ENCODE measurements around the gene RNF130.

RNF130 gene

DNA sequence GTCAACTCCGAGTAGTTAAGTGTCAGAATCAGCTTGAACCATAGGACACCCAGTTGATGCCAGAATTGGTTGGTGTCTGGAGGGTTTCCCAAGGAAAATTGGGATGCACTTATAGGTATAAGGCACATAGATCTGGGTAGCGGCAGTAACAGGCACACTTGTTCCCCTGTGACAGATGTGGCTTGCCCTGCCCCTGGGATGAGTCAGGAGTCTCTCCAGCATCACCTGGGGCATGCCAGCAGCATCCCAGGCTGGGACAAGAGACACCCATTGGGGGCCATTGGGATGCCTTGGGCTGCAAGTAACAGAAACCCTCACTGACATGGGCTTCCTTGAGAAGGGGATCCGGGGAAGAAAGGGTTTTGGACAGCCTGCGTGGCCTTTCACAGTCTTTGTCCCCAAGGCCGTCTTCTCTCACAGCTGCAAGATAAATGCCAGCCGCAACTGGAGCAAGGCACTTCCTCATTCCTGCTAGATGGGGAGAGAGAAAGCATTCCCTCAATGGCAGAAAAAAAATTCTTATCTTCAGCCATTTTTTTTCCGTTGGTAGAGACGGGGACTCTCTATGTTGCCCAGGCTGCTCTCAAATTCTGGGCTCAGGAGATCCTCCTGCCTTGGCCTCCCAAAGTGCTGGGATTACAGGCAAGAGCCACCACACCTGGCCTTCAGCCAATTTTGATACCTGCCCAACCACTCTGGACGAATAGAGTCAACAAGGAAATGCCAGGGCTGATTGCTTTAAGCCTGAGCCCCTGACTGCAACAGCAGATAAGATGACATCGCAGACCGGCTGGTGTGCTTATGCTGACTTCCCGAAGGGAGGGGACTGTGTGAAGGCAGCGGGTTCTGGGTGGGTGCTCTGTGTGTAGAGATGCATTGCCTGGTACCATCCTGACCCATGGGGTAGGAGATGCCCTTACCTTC is 13.3 kb upstream of the RNF130 start:
- no peak for DNase-seq

DNA sequence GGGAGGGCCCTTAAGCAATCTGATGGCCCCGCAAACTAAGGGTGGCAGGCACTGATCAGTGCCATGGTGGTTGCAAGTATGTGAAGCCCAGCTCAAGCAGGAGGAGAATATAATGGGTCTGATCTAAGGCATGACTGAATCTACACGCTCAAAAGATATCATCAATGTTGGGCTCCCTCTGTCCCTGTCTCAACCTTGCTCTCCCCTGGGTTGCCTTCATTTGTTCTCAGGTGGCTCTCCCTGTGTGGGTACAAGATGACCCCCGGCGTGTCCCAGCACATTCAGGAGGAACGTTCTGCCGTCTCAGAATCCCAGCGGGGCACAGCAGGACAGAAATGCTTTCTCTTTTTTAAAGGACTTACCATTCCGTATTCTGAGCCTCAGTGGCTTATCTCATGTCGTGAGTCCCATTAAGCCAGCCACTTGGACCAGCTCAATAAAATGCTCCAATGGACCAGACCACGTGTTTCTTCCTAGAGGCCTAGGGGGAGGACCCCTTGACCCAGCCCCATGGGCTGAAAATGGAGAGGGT is 12.0 kb upstream of the RNF130 start:
- DNase-seq = no peak

DNA sequence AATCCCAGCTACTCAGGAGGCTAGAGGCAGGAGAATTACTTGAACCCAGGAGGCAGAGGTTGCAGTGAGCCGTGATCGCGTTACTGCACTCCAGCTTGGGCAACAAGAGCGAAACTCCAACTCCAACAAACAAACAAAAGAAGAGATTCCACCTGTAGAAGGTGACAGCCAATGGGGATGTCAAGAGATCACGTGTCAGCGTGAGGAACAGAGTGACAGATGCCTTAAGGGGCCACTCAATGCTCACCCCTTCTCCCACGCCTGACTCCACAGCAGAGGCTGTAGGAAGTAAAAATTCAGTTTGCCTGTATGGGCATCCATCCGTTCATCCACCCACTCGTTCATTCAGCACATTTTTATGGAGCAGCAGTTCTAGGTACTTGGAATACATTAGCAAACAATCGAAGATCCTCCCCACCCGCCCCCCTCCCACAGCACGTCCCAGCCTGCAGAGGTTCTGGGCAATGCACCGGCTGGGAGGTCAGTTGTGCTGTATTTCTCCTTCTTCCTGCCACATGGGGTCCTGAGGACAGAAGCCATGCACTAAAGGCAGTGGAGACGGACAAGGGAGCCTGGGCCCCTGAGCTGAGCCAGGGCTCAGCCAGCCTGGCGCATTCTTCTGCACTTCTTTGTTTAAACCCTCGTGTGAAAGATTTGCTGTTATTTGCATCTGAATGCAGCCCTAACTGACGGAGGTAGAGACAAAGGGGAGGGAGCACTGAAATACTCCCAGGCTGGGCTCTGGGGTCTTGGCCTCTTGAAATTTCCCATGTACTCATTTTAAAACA is 11.3 kb upstream of the RNF130 start:
- DNase-seq = no peak

DNA sequence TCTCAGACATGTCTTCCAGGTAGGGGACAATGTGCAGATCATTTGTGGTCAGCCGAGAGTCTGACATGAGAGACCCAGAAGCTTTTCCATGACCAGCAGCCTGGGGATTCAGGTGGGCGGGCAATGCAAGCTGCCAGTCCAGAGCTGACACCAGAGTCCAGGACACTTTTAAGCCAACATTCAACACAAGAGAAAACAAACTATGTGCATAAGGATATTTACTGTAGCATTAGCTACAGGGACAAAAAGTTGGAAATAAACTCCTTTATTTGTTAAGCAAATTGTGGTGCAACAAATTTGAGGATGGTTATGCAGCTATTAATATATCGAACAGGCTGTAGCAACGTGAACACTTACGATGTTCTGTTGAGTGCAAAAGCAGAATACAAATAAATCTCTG is 9.9 kb upstream of the RNF130 start:
- DNase-seq = no peak

DNA sequence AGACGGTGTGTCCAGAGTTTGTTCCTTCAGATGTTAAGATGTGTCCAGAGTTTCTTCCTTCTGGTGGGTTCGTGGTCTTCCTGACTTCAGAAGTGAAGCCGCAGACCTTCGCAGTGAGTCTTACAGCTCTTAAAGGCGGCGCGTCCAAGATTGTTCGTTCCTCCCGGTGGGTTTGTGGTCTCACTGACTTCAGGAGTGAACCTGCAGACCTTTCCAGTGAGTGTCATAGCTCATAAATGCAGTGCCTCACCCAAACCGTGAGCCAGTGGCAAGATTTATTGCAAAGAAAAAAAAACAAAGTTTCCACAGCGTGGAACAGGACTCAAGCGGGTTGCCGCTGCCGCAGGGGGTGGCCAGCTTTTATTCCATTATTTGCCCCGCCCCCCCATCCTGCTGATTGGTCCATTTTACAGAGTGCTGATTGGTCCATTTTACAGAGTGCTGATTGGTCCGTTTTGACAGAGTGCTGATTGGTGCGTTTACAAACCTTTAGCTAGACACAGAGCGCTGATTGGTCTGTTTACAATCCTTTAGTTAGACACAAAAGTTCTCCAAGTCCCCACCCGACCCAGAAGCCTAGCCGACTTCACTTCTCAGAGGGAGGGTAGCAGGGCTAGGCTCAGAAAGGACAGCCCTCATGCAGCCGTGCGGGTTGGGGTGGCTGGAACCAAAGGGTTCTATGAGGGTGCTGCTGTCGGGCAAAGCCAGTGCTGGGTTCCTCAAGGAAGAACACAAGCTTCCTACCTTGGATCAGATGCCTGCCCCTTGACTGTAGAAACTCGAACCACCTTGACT is 9.1 kb upstream of the RNF130 start:
- DNase-seq = no peak

DNA sequence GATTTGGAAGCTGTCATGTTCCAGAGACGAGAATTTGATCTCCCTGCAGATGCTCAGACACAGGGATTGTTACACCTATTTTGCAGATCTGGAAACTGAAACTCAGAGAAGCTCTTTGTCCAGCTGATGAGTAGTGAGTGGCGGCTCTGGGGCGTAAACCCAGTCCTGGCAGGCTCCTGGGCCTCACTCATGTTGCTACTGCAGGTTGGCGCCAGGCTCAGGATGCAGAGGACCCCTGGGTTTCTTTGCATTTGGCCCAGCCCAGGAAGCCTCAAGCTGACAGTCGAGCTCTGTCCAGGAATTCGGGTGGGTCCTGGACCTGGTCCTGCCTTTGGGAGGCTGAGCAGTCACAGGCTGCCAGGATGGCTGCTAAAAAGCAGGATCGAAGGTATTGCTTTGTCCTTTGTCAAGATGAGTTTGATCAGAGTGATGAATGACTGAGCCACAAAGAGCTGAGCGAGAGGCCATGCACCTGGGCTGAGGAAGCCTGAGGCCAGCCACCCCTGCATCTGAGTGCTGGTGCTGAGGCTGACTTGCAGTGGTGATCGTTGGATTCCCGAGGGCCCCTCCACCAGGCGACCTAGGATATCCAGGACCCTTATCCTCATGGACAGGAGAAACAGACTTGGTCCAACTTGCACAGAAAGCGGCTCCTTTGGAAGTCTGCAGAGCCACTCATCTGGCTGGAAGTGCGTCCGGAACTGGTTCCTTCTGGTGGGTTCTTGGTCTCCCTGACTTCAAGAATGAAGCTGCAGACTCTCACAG is 8.3 kb upstream of the RNF130 start:
- DNase-seq = no peak

DNA sequence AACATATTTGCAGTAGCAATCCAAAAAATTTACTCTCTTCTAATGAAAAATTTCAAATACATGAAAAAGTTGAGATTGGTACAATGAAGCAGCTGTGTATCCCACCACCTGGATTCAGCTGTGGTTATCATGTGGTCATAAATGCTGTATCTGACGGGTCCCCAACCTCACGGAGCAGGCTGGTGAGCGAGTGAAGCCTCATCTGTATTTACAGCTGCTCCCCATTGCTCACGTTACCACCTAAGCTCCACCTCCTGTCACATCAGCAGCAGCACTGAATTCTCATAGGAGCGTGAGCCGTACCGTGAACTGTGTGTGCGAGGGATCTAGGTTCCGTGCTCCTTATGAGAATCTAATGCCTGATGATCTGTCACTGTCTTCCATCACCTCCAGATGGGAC is 6.8 kb upstream of the RNF130 start:
- no peak for DNase-seq

DNA sequence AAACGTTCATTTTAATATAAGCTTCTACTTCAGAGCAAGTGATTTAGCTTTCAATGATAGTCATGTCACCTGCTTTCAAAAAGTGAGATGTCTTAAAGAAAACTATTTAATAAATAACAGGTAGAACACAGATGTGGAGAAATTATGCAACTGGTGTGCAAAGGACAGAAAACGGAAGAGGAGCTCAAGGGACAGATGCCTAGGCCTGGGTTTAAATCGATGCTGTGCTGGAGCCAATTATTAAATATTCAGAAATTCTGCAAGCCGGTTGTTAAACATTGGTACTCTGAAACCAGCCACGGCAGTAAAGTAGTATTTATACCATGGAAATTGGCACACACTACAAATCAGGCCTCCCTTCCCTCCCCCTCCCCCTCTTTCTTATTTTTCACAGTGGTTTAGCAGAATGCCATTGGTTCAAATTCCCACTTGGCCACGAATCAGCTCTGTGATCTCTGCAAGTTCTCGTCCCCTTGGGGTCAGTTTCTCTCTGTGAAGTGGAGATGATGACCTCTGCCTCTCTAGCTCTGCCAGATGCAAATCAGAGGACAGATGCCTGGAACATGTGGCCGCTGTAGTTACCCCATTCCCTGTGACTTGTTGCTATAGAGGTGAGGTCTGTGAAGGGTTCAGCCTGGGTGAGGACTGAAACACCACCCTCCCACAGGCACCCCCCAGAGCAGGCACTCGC is 6.2 kb upstream of the RNF130 start:
- DNase-seq = no peak

DNA sequence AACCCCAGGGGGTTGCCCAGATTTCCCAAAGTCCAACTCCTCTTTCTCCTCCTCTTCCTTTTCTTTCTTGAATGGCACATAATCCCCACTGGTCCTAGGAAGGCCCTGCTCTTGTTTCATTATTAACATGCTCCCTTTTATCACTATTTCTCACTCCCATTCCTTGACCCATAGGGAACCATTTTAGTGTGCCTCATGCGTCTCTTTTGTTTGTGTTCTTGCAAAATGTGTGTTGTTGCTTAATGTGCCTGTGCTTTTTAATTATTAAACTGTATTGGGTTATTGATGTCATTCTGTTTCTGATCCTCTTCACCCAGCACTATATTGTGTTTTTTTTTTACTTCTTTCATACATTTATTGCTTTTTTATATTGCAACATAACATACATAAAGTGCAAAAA is 4.1 kb upstream of the RNF130 start:
- DNase-seq = no peak

DNA sequence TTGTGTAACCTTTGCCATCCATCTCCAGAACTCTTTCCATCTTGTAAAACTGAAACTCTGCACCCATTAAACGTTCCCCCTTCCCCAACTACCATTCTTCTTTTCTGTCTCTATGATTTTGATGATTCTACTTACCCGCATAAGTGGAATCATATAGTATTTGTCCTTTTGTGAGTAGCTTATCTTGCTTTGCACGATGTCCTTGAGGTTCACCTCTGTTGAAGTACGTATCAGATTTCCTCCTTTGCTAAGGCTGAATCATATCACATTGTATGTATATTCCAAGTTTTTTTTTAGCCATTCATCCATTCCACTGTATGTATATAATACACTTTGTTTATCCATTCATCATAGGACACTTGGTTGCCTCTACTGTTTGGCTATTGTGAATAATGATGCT is 2.9 kb upstream of the RNF130 start:
- DNase-seq = no peak

DNA sequence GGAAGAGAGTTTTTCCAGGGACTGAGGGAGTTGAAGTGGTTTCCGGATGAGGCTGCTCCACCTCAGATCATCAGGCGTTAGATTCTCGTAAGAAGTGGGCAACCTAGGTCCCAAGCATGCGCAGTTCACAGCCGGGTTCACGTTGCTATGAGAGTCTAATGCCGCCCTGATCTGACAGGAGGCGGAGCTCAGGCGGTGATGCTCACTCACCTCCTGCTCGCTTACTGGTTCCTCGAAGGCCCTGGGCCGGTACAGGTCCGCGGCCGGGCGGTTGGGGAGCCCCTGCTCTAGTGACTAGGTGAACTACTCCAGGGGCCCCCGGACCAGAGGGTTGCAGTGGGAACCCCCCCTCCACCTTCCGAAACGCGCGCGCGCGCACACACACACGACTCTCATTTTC is 997 bp upstream of the RNF130 start:
- no peak for DNase-seq

DNA sequence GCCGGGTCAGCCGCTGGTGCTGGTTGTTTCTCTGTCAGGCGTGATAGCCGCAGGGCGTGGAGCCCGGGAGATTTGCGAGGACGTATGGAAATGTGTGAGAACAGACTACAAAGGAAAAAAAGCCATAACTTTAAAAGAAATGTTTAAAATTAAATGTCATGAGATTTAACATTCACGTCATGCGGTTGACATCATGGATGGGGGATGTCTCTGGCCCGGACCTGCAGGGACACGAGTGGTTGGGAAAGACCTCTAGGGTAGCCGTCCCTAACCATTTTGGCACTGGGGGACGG is 643 bp upstream of the RNF130 start:
- DNase-seq = no peak

DNA sequence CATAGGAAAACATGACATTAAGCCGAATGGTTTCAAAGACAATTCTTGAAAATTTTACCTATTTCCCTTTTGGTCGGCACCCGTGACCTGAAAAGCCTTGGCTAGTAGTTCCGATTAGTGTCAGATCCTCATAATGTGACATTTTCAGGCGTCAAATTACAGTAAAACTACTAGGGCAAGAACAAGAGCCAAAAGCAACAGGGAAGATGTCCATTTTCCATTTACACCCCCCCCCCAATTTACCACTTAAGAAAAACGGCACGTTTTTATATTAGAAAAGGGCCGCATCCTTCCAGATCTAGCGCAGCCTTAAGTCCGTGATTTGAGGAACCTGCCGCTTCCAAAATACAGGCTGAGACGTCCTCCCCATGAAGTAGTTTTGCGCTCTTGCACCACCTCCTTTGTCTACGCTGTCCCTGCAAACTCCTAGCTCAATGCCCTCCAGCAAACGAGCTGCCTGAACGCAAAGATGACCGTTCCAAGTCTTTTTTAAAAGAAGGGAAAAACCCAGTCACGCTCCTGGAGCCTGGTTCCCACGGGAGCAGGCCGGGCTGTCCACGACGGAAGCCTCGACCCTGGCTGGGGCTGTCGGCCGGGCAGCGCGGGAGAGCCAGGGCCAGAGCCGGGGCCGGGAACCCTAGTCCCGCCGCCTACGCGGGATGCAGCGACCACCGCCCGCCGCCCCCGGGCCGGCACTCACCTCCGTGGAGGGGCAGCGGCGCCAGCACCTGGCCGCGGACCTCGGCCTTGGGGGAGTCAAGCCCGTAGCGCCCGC is 616 bp downstream of the RNF130 start:
- DNase-seq = peak; percentile 31

DNA sequence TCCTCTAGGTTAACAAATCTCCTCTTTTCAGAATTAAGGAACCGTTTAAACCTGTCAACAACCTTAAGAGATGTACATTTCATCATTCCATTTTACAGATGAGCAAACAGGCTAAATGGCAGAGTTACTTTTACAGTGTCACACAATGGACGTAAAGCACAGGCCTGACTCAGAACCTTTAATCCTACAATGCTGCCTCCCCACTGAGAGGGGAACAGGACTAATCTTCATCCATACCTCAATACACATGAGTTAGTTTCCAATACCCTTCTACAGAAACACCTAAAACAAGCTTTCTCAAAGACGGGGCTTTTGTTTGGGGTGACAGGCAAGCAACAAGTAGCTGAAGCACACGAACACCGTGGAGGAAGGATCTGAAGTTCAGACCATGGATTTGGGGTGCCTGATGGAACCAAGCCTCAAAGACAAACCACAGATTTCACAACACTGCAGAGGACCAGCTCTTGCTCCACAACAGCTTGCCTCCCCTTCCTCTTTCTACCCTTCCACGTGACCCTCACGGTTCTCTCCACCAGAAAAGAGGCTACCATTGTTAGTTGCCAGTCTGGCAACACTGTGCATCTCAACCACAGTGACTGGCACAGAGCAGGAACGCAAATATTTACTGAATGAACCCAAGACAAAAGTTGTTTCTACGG is 1.8 kb downstream of the RNF130 start:
- DNase-seq = peak; percentile 27

DNA sequence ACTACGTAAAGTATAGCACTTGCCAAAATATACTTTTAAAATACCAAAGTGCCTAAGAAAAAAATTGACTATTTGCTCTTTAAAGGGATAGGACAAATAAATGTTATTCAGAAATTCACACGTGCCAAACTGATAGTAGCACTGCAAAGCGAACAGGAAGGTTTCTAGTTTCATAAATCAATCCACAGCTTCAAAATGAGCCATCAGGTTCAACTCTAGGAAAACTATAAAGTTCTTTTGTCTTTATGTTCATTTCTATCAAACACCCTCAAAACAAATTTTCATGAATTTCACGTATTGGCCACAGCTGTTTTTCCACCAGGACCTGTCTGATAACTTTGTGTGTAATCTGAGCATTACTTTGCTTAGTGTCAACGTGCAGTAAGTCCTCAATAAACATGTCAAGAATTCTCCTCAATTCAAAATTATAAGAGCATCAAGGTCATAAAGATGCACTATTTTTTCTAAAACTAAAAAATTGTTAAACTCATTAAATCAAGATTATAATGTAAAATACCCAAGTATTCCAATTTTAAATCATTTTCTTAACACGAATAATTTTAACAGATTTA is 3.0 kb downstream of the RNF130 start:
- DNase-seq = no peak

DNA sequence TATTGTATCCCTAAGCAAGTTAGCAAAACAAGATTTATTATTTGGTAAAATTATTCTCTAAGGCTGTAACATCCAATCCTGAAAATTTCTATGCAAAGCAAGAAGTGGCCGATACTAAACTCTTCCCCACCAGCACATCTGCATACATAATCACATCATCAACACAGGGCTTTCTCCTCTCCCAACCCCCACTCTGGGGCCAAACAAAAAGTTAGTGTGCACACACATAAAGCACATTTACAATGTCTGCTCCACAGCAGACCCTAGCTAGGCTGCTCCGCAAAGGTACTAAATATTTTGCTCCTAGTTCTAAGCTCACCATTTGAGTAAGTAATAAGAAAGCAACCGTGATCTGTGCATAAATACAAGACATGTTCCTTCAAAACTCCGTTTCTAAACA is 3.6 kb downstream of the RNF130 start:
- no peak for DNase-seq

DNA sequence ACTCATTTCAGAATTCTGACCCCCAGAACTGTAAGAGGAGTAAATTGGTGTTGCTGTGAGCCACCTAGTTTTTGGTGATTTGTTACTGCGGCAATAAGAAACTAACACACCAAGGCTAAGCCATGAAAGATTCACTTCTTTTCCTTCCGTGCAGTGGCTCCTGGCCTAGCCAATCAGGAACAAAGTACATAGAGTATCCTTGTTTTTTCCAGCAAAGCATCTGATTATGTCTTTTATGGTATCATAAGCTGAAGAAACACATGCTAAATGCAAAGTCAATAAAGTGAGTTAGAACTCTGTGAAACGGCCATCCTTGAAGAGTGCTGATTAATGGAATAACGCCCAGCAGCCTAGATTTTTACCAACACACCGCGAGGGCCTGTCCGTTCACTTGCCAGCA is 11.4 kb downstream of the RNF130 start:
- no peak for DNase-seq

DNA sequence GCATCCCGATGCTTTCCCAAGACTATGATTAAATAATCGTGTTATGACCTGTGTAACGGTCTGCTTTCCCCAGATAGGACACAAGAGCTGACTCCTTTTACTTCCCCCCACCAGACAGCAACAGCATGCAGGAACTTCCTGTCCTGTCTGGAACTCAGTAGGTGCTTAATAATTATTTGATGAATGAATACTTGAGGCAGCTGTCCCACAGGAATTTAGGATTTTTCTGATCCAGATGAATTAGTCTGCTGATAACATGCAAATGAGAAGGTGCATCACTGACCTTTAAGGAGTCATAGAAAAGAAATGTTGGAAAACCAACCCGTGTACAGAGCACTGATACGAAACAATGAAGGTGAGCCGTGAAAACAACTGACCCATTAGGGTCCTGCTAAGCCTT is 12.2 kb downstream of the RNF130 start:
- DNase-seq = no peak

DNA sequence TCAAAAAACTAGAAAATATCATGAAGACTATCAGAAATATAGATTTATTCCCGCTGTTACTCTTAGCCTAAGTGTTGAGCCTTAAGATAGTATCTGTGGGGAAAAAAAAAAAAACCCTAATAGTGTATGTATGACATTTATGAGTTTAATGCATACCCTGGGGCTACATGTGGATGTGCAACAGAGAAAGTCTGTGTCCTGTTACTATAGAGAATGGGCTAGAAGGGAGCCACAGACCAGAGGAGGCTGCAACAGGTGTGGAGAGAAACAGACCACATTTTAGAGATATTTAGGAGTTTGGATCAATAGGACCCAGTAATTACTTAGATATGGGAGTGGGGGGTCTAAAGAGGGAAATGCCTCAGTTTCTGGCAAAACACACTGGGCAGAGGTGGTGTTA is 15.4 kb downstream of the RNF130 start:
- no peak for DNase-seq

DNA sequence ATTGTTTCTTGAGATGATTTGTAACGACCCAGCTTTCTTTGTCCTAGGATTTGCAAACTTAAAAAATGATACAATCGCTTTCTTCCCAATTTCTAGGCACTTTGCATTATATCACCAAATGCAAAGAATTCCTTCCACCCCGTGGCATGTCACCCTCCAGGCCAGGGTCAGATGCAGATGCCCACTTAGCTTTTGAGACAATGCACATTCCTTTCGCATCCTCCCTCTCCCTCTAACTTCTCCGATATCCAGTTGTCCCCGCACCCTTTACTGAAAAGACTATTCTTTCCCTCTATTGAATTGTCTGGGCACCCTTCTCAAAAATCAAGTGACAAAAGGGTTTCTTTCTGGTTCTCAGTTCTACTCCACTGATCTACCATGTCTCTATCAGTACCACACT is 17.3 kb downstream of the RNF130 start:
- DNase-seq = no peak
